Psoas muscle (tissue), 8 donors: ENCODE data around the gene CAMK2N2. TPM values are rescaled to one million over a fixed set of nuclear protein-coding genes. Genes with fewer than 3 reads are reported as not detected.

Experiments used
- ATAC-seq, 4 donors: fragments of 200-7000 bp; cut with Tn5 transposase; one replicate each; pipeline ENCODE4 v1.9.1; 2020; ENCODE audit warnings: moderate library complexity in 3 of 4, mild to moderate bottlenecking in 2 of 4
- DNase-seq, 2 donors: peaks; one replicate each; pipeline ENCODE4 v3.0.0-alpha.2; 2020
- H3K27ac ChIP-seq: fragments of 200-600 bp; one replicate; pipeline ENCODE4 v1.8.0; 2022
- H3K27me3 ChIP-seq, 3 donors: fragments of 200-600 bp in 1 of 3; one replicate each; pipeline versions ENCODE4 v1.6.1 to v1.8.0; 2013 to 2022; ENCODE audit warnings: low read length in 2 of 3, mild to moderate bottlenecking in 2 of 3, moderate library complexity in 1 of 3; ENCODE audit not compliant: insufficient read depth in 3 of 3
- H3K36me3 ChIP-seq, 2 donors: fragments of 200-600 bp in 1 of 2; one replicate each; pipeline versions ENCODE4 v1.6.1 to v1.8.0; 2013 to 2022; ENCODE audit warnings: low read depth in 1 of 2, mild to moderate bottlenecking in 1 of 2, moderate library complexity in 1 of 2; ENCODE audit not compliant: insufficient read depth in 1 of 2
- H3K4me1 ChIP-seq: fragments of 200-600 bp; one replicate; pipeline ENCODE4 v1.8.0; 2022
- H3K4me3 ChIP-seq: fragments of 200-600 bp; one replicate; pipeline ENCODE4 v1.8.0; 2022; ENCODE audit warnings: mild to moderate bottlenecking
- H3K9me3 ChIP-seq: fragments of 200-600 bp; one replicate; pipeline ENCODE4 v1.8.0; 2022
- CTCF ChIP-seq: fragments of 200-600 bp; IDR thresholded peaks from one replicate; pipeline ENCODE4 v1.8.0; 2022; ENCODE audit warnings: antibody characterized with exemption
- WGBS, 3 donors: extraction: QIAGEN DNeasy Blood & Tissue Kit; methylation state at CpG; one replicate each; pipeline versions ENCODE4 v1.1.6 to v1.1.7; 2013; 5-methylcytosine and 5-hydroxymethylcytosine counted together
- intact Hi-C, 2 donors: fragments of 100-400 bp; cut with DNase I; formaldehyde crosslinking; loops; one replicate each; pipeline versions ENCODE4 v1.11.0 to v1.14.2; 2022
- polyA plus RNA-seq, 3 donors: library from polyadenylated mRNA; stranded (reverse); fragments of 200-250 nt; gene quantifications; one replicate each; pipeline ENCODE4 v1.2.3, GENCODE V29; 2013
- total RNA-seq, 4 donors: library from RNA; stranded (reverse); fragmentation: NEBNext Ultra II Directional in 2 of 4; extraction: Animal tissue kit (Norgen Biotek cat#: 25700) in 2 of 4; gene quantifications; one replicate each; pipeline versions ENCODE4 v1.2.1 to v1.2.4, GENCODE V29; 2021 to 2023
- donor health status: healthy with polysubstance abuse.
- donor health status: DM: no; HTN: no; CAD: no; lungs with moderate emphysema.
- donor health status: Bipolar disorder and iron deficiency.
- donor health status: healthy.
- donor health status: DM: yes; HTN: yes; CAD: no.
- donor health status: DM: no; HTN: no; CAD: no.
- donor health status: DM: no; HTN: no; CAD: no.
- donor health status: DM: yes; HTN: yes; CAD: no.

Gene CAMK2N2
- total and polyA plus RNA-seq, 7 donors: 0.01 to 0.52 TPM; not detected in 5

GRCh38 chr3:184250167-184250828, 11.1 kb downstream of the CAMK2N2 start:
- peaks cover 15% of the 10 kb centered on the region for H3K4me1 ChIP-seq
- intact Hi-C loops: loop anchor here (2.0 to 10.0 kb wide), 2 partner anchors 355 kb away; no protein-coding TSS in a partner anchor
- H3K9me3 ChIP-seq: no peaks in the 10 kb centered on the region
- DNase-seq: peak; percentile 87 to 91
- ATAC-seq: peak; percentile 80 to 85 (median 82)
- 13 to 14% (median 14%) methylated on average over 20 of the region's 20 CpGs for WGBS, 3 donors
- peak overlapping the region; percentile 79 for H3K4me3 ChIP-seq
- TF ChIP-seq CTCF: peak; percentile 95
- H3K36me3 ChIP-seq: peaks cover 0 to 6% of the 10 kb centered on the region in 2 donors
- no peaks in the 10 kb centered on the region for H3K27me3 ChIP-seq
- peak overlapping the region; percentile 90 for H3K27ac ChIP-seq

- ATAC-seq: peak; percentile 97 to 98 (median 97)
- 0% methylated on average over 52 to 54 of the region's 54 CpGs for WGBS, 3 donors
These were observed 11.8 kb downstream of the CAMK2N2 start, which contains the start of gene EEF1AKMT4 for GRCh38 chr3:184249412-184250166. Gene EEF1AKMT4 (plus strand): TSS chr3:184249672. CDS start chr3:184249695, 23 bp downstream.

GRCh38 chr3:184248454-184249411, 12.6 kb downstream of the CAMK2N2 start, which contains the start of gene ALG3:
Gene ALG3 (minus strand): TSS chr3:184248962. CDS start chr3:184248940, 22 bp downstream.
- intact Hi-C loops: loop anchor here (2.0 to 10.0 kb wide), 3 partner anchors 62 to 94 kb away; partner anchors contain the start of genes ABCF3 (in 2 of the 2) and DVL3 (in 2 of the 2)
- DNase-seq (peak; percentile 87 to 92), ATAC-seq (peak; percentile 78 to 85 (median 80))
- Histone ChIP-seq H3K9me3 (no peaks in the 10 kb centered on the region), H3K4me1 (peaks cover 15% of the 10 kb centered on the region), H3K36me3 (peaks cover 6 to 21% of the 10 kb centered on the region in 2 donors), H3K4me3 (peak within 1 kb of the TSS; percentile 79), H3K27me3 (no peaks in the 10 kb centered on the region), H3K27ac (peak within 1 kb of the TSS; percentile 90)
- WGBS, 3 donors: 0 to 1% (median 1%) methylated on average over 46 to 49 of the region's 49 CpGs
- TF ChIP-seq CTCF: no peak

More at GRCh38 chr3:184249412-184250166, 11.8 kb downstream of the CAMK2N2 start, which contains the start of gene EEF1AKMT4:
- DNase-seq: peak; percentile 96 to 98
- H3K27ac ChIP-seq: peak within 1 kb of the TSS; percentile 90
- no peaks in the 10 kb centered on the region for H3K27me3 ChIP-seq
- H3K9me3 ChIP-seq: no peaks in the 10 kb centered on the region
- peaks cover 15% of the 10 kb centered on the region for H3K4me1 ChIP-seq
- intact Hi-C loops: loop anchor here (2.0 to 10.0 kb wide), 5 partner anchors 63 to 355 kb away; partner anchors contain the start of genes ABCF3 (in 2 of the 2) and DVL3 (in 2 of the 2)
- peaks cover 5 to 13% of the 10 kb centered on the region in 2 donors for H3K36me3 ChIP-seq
- H3K4me3 ChIP-seq: peak within 1 kb of the TSS; percentile 79
- TF ChIP-seq CTCF: peak; percentile 55

- peaks cover 2% of the 10 kb centered on the region for H3K4me1 ChIP-seq
These were observed 19.1 kb downstream of the CAMK2N2 start for GRCh38 chr3:184242297-184242685.

More at GRCh38 chr3:184242297-184242685, 19.1 kb downstream of the CAMK2N2 start:
- DNase-seq (no peak), ATAC-seq (peak in 1 of 4 donors; percentile 7)
- H3K36me3 ChIP-seq: peaks cover 14 to 40% of the 10 kb centered on the region in 2 donors
- no peak overlapping the region for H3K27ac ChIP-seq
- 75 to 88% (median 81%) methylated on average over 5 of the region's 5 CpGs for WGBS, 3 donors
- no peaks in the 10 kb centered on the region for H3K27me3 ChIP-seq
- intact Hi-C loops: loop anchor here (5.0 to 10.0 kb wide), 2 partner anchors 87 to 95 kb away; partner anchors contain the start of gene DVL3 (in 1 of the 2)
- no peak for TF ChIP-seq CTCF
- H3K4me3 ChIP-seq: no peak overlapping the region
- H3K9me3 ChIP-seq: no peaks in the 10 kb centered on the region
